ENCODE data around the gene KCTD17. TPM values are rescaled to one million over a fixed set of nuclear protein-coding genes. Genes with fewer than 3 reads are reported as not detected.

Gene KCTD17
- total RNA-seq, 1 donor from 2014 or later: 34.9 TPM

GRCh38 chr22:37020192-37020479 is 31.4 kb upstream of the KCTD17 start:
- DNase-seq (ENCODE audit: low read depth, low spot score): no peak

GRCh38 chr22:37021041-37021440 is 30.5 kb upstream of the KCTD17 start:
- DNase-seq (ENCODE audit: low read depth, low spot score): no peak

DNA sequence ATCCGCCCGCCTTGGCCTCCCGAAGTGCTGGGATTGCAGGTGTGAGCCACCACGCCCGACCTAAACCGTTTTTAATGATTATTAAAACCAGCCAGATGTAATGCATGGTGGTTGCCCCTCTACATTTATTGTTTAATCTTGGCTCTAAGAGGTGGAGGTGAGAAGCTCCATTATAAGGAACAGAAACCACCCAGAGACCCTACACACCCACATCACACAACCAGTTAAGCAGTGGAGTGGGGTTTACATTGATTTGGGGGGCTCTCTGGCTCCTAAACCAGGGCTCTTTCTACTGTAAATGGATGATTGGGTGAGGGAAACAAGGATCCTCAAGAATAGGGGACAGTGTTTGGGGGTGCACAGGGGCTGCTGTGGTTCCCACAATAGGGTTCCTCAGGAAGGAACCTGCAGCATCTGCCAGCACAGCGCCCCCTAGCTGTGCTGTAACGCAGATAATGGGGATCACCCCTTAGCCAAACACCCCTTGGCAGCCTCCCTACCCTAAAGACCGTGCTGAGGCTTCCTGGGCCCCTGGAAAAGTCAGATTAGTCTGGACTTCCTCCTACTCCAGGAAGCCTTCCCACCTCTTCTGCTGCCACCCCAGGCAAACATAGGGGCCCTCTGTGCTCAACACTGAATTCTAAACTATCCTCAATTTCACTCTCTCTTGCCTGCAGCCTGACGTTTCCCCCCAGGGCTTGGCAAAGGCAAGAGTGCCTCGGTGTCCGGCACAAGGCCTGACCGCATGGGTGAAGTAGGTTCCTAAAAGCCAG is 29.6 kb upstream of the KCTD17 start:
- no peak for DNase-seq (ENCODE audit: low read depth, low spot score)

GRCh38 chr22:37022483-37023337 is 28.8 kb upstream of the KCTD17 start:
- DNase-seq (ENCODE audit: low read depth, low spot score): no peak

DNA sequence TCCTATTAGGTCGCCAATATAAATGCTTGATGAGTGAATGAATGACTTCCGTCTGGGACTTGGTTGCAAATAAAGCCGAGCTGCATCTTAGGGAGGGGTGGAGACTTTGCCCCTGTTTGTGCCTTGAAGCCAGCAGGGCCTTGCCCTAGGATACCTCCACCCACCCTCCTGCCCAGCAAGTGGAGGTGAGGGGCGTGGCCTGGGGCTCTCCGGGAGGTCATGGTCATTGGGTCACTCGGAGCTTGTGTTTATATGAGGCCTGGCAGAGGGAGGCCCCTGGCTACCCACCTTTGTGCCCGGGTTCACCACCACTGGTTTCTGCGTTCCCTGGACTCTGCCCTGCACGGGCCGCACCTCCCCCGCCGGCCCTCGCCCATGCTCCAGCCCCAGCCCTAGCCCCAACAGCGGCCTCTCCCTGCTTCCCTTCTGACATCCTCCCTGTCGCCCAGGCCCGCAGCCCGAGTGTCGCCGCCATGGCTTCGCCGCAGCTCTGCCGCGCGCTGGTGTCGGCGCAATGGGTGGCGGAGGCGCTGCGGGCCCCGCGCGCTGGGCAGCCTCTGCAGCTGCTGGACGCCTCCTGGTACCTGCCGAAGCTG is 27.7 kb upstream of the KCTD17 start:
- DNase-seq (ENCODE audit: low read depth, low spot score): no peak

- no peak for DNase-seq (ENCODE audit: low read depth, low spot score)
Observed at GRCh38 chr22:37024339-37025157, 27.0 kb upstream of the KCTD17 start.

GRCh38 chr22:37025500-37026070 is 26.0 kb upstream of the KCTD17 start:
- DNase-seq (ENCODE audit: low read depth, low spot score): no peak

DNA sequence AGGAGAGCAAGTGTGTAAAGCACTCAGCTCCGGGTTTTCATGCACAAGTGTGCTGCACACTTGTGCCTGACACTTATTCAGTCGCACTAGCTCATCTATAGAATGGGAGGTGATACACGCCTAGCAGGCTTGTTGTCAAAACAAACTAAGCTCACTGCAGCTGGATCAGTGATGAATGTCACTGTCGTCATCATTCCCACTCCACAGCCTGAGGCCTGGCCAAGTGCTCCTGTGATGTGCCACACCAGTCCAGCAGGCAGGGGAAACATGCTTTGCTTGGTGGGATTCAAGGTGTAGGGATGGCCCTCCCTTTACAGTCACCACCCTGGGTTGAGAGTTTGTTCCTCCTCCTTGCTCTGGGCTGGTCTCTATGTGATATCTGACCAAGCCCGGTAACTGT is 25.2 kb upstream of the KCTD17 start:
- DNase-seq (ENCODE audit: low read depth, low spot score): no peak

- DNase-seq (ENCODE audit: low read depth, low spot score): no peak
Observed at GRCh38 chr22:37027556-37027955, 24.0 kb upstream of the KCTD17 start.

DNA sequence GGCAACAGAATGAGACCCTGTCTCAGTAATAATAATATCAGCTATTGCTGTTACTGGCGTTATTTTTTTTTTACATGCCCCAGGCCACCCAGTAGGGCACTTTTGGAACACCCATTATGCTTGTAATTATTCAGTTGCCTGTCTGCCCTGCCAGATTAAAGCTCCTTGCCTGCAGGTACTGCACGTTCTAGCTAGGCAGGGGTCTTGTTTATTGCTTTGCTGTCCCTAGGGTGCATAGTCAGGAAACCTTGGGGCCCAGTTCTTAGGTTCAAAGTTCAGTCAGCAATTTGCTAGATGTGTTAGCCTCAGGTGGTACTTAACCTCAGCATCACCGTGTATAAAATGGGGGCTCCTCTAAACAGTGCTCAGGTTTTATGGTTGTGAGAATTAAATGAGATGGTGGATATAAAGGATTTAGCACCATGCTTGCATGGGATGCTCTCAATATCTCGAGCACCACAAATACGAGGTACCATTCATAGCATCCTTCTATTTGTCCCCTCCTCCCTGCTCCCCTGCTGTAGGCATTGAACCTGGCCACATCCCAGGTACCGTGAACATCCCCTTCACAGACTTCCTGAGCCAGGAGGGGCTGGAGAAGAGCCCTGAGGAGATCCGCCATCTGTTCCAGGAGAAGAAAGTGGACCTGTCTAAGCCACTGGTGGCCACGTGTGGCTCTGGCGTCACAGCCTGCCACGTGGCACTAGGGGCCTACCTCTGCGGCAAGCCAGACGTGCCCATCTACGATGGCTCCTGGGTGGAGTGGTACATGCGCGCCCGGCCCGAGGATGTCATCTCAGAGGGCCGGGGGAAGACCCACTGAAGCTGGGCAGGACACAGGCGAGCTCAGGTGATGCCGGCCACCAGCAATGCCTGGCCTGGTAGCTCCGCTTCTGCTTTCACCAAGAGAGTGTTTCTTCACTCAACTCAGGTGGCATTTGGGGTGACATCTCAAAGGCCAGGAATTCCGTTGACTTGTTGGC is 22.6 kb upstream of the KCTD17 start:
- no peak for DNase-seq (ENCODE audit: low read depth, low spot score)

- DNase-seq (ENCODE audit: low read depth, low spot score): no peak
Observed at GRCh38 chr22:37030560-37031281, 20.8 kb upstream of the KCTD17 start.

- DNase-seq (ENCODE audit: low read depth, low spot score): no peak
Observed at GRCh38 chr22:37032134-37032534, 19.4 kb upstream of the KCTD17 start.

GRCh38 chr22:37032535-37033460 is 18.7 kb upstream of the KCTD17 start:
- DNase-seq (ENCODE audit: low read depth, low spot score): no peak

- no peak for DNase-seq (ENCODE audit: low read depth, low spot score)
Observed at GRCh38 chr22:37033605-37034430, 17.7 kb upstream of the KCTD17 start.

DNA sequence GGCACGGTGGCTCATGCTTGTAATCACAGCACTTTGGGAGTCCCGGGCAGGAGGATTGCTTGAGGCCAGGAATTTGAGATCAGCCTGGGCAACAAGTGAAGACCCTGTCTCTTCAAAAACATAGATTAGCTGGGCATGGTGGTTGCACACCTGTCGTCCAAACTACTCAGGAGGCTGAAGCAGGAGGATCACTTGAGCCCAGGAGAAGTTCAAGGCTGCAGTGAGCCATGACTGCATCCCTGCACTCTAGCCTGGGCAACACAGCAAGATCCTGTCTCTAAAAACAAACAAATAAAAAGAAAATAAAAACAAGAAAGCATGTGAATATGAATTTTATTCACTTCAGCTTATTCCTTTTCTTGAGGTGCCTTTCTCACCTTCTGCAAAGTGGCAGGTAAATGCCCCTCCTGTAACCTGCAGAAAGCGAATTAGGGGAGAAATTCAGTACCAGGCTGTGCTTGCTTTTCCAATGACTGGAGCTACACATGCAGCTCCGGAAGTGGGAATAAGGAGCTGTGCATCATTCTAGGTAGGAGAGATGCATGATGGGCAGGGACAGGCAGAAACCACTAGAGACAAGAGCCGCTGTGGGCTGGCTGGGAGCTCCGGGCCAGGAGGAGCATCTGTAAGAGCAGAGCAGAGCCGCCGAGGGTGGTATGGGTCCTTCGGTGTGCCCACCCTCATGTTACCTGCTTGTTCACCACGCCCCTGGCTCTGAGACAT is 14.7 kb upstream of the KCTD17 start:
- no peak for DNase-seq (ENCODE audit: low read depth, low spot score)

DNA sequence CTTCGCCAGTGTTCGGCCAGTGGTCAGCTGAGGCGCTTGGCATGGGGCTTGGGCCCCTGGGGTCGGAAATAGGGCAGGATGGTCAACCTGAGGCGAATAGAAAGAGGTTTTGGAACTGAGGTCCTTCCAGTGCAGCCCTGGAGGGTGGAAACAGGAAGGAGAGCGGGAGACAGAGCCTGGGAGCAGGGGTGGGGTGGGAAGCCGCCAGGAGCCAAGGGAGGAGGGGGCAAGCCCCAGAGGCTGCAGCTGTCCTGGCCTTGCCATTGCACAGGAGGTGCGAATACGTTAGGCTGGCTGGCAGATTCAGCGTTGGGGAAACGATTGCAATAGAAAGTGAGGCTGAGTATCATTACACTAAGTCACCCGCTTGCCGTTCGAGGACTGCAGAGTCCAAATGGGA is 13.9 kb upstream of the KCTD17 start:
- no peak for DNase-seq (ENCODE audit: low read depth, low spot score)

DNA sequence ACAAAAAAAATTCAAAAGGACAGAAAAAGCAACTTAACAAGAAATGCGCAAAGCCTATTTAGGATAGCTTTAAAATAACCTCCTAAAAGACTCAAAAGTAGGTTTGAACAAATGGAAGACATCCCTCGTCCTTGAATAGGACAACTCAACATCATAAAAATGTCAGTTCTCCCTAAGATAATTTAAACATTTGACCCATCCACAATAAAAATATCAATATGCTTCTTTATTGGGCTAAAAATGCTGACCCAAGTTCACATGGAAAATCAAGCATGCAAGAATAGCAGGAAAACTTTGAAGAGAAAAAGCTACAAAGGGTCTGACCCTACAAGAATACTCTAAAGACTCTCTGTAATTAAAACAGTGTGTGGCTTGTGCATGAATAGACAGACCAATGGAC is 12.1 kb upstream of the KCTD17 start:
- DNase-seq (ENCODE audit: low read depth, low spot score): no peak

Data from pulmonary artery endothelial cell (primary cell).